K562 (cell line): ENCODE results near the gene RPLP2. TPM values are rescaled to one million over a fixed set of nuclear protein-coding genes. Genes with fewer than 3 reads are reported as not detected.

Experiments used
- ETS1 ChIP-seq: conservative IDR thresholded peaks from 2 replicates; pipeline ENCODE4 v1.6.1; 2011; ENCODE audit warnings: low read depth, mild to moderate bottlenecking, low read length; ENCODE audit not compliant: control insufficient read depth
- FOXA3 ChIP-seq, 2 experiments: fragments of 450-650 bp in 1 of 2; sonication (generic) in 1 of 2; formaldehyde crosslinking; IDR thresholded peaks in 1 of 2; conservative IDR thresholded peaks in 1 of 2; 2 replicates each; pipeline versions ENCODE4 v1.4.0 to v1.8.0; 2020 to 2022; ENCODE audit warnings: mild to moderate bottlenecking in 2 of 2, missing genetic modification reagents in 1 of 2
- GTF3C2 ChIP-seq: IDR thresholded peaks from 3 replicates; pipeline ENCODE4 v1.6.1; 2011; ENCODE audit warnings: borderline replicate concordance, mild to moderate bottlenecking, moderate library complexity; ENCODE audit not compliant: insufficient read length; ENCODE audit errors: extremely low read depth
- HNRNPK ChIP-seq: fragments of 200-400 bp; formaldehyde crosslinking; IDR thresholded peaks from one replicate; pipeline ENCODE4 v1.6.1; 2018; ENCODE audit warnings: mild to moderate bottlenecking, low read depth, low read length; ENCODE audit not compliant: poor library complexity, severe bottlenecking
- IFI16 ChIP-seq: fragments of 250-450 bp; sonication (Bioruptor Pico); IDR thresholded peaks from 2 replicates; pipeline ENCODE4 v2.1.2; 2022; ENCODE audit warnings: mild to moderate bottlenecking, inconsistent platforms
- NR0B1 ChIP-seq: fragments of 450-650 bp; IDR thresholded peaks from one replicate; pipeline ENCODE4 v1.6.1; 2018; ENCODE audit warnings: mild to moderate bottlenecking, moderate library complexity; ENCODE audit not compliant: partially characterized antibody
- RAD21 ChIP-seq, 2 experiments: fragments of 250-450 bp in 1 of 2; fragments of 450-650 bp in 1 of 2; sonication (Bioruptor Pico) in 1 of 2; formaldehyde crosslinking in 1 of 2; IDR thresholded peaks in 1 of 2; conservative IDR thresholded peaks in 1 of 2; 2 replicates each; pipeline versions ENCODE4 v1.4.0 to v1.8.0; 2020 to 2022; ENCODE audit warnings: mild to moderate bottlenecking in 2 of 2, moderate library complexity in 1 of 2
- SMAD3 ChIP-seq: fragments of 450-650 bp; formaldehyde crosslinking; conservative IDR thresholded peaks from 2 replicates; pipeline ENCODE4 v1.4.0; 2020; ENCODE audit warnings: mild to moderate bottlenecking
- SNAPC5 ChIP-seq: fragments of 250-450 bp; sonication (Bioruptor Pico); IDR thresholded peaks from 2 replicates; pipeline ENCODE4 v1.8.0; 2021; ENCODE audit warnings: moderate library complexity, mild to moderate bottlenecking, inconsistent platforms
- TAL1 ChIP-seq: fragments of 450-650 bp; IDR thresholded peaks from 2 replicates; pipeline ENCODE4 v1.6.1; 2016; ENCODE audit warnings: mild to moderate bottlenecking
- USF2 ChIP-seq: sonication (generic); formaldehyde crosslinking; IDR thresholded peaks from 2 replicates; pipeline ENCODE4 v1.5.0; 2020; ENCODE audit warnings: missing genetic modification reagents
- ZBTB43 ChIP-seq: sonication (generic); formaldehyde crosslinking; IDR thresholded peaks from 2 replicates; pipeline ENCODE4 v1.8.0; 2023; ENCODE audit warnings: mild to moderate bottlenecking, missing genetic modification reagents
- ZNF232 ChIP-seq: sonication (generic); formaldehyde crosslinking; IDR thresholded peaks from 2 replicates; pipeline ENCODE4 v1.8.0; 2022; ENCODE audit warnings: mild to moderate bottlenecking, missing genetic modification reagents
- ZNF408 ChIP-seq: fragments of 250-450 bp; sonication (Bioruptor Pico); IDR thresholded peaks from 2 replicates; pipeline ENCODE4 v1.4.0; 2020; ENCODE audit warnings: low read depth, mild to moderate bottlenecking, moderate library complexity
- ZNF696 ChIP-seq: fragments of 250-450 bp; sonication (Bioruptor Pico); conservative IDR thresholded peaks from 2 replicates; pipeline ENCODE4 v1.4.0; 2020; ENCODE audit warnings: mild to moderate bottlenecking, moderate library complexity
- polyA plus RNA-seq, 8 experiments: library from polyadenylated mRNA; depleted of rRNA in 4 of 8; stranded (reverse) in 5 of 8; unstranded in 3 of 8; fragments of >200 nt; fragmentation: Nextera tagmentation in 2 of 8; fragmentation: Illumina TruSeq in 1 of 8; extraction: Ambion mirVana in 2 of 8; extraction: Trizol in 1 of 8; gene quantifications; 2 replicates each; pipeline versions ENCODE4 v1.2.1 to v1.2.3, GENCODE V29; 2011 to 2014; ENCODE audit warnings: inconsistent platforms in 1 of 8, missing spikeins in 1 of 8
- total RNA-seq, 7 experiments: library from RNA; depleted of rRNA in 6 of 7; stranded (reverse); fragments of >200 nt in 6 of 7; fragmentation: Illumina TruSeq in 2 of 7; extraction: Trizol in 2 of 7; gene quantifications; 2 replicates each; pipeline versions ENCODE4 v1.2.1 to v1.2.3, GENCODE V29; 2011 to 2021; ENCODE audit warnings: low replicate concordance in 1 of 7

The RPLP2 gene
- total and polyA plus RNA-seq, 9 of the 15 experiments (the other 6 are each of a cell fraction or from before 2014, with no cell fraction given) = 528 to 3,807 (median 1,633) TPM

GRCh38 chr11:819129-819931 lies 9.6 kb downstream of the RPLP2 start (continued):
- TF ChIP-seq USF2 (CRISPR knock-in tag) (no peak), ZBTB43 (CRISPR knock-in tag) (no peak), NR0B1 (no peak), GTF3C2 (no peak), HNRNPK (no peak), SMAD3 (CRISPR knock-in tag) (no peak), TAL1 (no peak), FOXA3 (CRISPR knock-in tag; conservative IDR thresholded peaks at IDR 0.05 in 1 of 2, IDR thresholded peaks at IDR 0.05 in 1 of 2) (no peak; a peak in 1 of 4 replicates), ZNF696 (CRISPR knock-in tag) (no peak), SNAPC5 (CRISPR knock-in tag) (no peak), ZNF408 (no peak), RAD21 (CRISPR knock-in tag; conservative IDR thresholded peaks at IDR 0.05 in 1 of 2, IDR thresholded peaks at IDR 0.05 in 1 of 2) (no peak), ZNF232 (CRISPR knock-in tag) (no peak), ETS1 (peak; percentile 48; the same call in 1 of the 2 replicates), IFI16 (CRISPR knock-in tag) (no peak)
